ENCODE measurements around the gene TINCR. TPM values are rescaled to one million over a fixed set of nuclear protein-coding genes. Genes with fewer than 3 reads are reported as not detected.

The TINCR gene
- total RNA-seq, 4 donors from 2014 or later = not detected

GRCh38 chr19:5522106-5522505, 45.6 kb downstream of the TINCR start:
- Histone ChIP-seq H3K4me1 (no peaks in the 10 kb centered on the region), H3K27me3 (no peaks in the 10 kb centered on the region), H3K27ac (no peak overlapping the region), H3K9me3 (no peaks in the 10 kb centered on the region), H3K36me3 (no peaks in the 10 kb centered on the region), H3K4me3 (replicated peaks in 1 of 3) (no peak overlapping the region)
- 46 to 55% methylated on average over 10 to 11 of the region's 11 CpGs for WGBS, 2 donors
- intact Hi-C loops (cut with DNase I) = no loop called here
- DNase-seq = no peak
- TF ChIP-seq CTCF (IDR thresholded peaks at IDR 0.05) (no peak), POLR2A (IDR thresholded peaks at IDR 0.05) (no peak)

- no peak overlapping the region for H3K4me3 ChIP-seq (replicated peaks in 1 of 3)
- H3K36me3 ChIP-seq = no peaks in the 10 kb centered on the region
- no peaks in the 10 kb centered on the region for H3K4me1 ChIP-seq
- DNase-seq = no peak
- no peaks in the 10 kb centered on the region for H3K9me3 ChIP-seq
- H3K27me3 ChIP-seq = no peaks in the 10 kb centered on the region
- TF ChIP-seq CTCF (IDR thresholded peaks at IDR 0.05) = no peak
- no peak for TF ChIP-seq POLR2A (IDR thresholded peaks at IDR 0.05)
- intact Hi-C loops (cut with DNase I) = no loop called here
- 92 to 97% methylated on average over 4 of the region's 4 CpGs for WGBS, 2 donors
- H3K27ac ChIP-seq = no peak overlapping the region
Observed at GRCh38 chr19:5520501-5520900, 47.3 kb downstream of the TINCR start.

- H3K27me3 ChIP-seq = no peaks in the 10 kb centered on the region
- H3K4me3 ChIP-seq (replicated peaks in 1 of 3) = no peak overlapping the region
- no peak for TF ChIP-seq POLR2A (IDR thresholded peaks at IDR 0.05)
- no peak for TF ChIP-seq CTCF (IDR thresholded peaks at IDR 0.05)
- no peak for DNase-seq
- H3K4me1 ChIP-seq = no peaks in the 10 kb centered on the region
- intact Hi-C loops (cut with DNase I) = no loop called here
- no peaks in the 10 kb centered on the region for H3K36me3 ChIP-seq
- no peaks in the 10 kb centered on the region for H3K9me3 ChIP-seq
- 67 to 69% methylated on average over 4 of the region's 4 CpGs for WGBS, 2 donors
- H3K27ac ChIP-seq = no peak overlapping the region
Observed at GRCh38 chr19:5519076-5519475, 48.7 kb downstream of the TINCR start.

GRCh38 chr19:5515737-5516136, 52.0 kb downstream of the TINCR start:
- no peaks in the 10 kb centered on the region for H3K4me1 ChIP-seq
- no peaks in the 10 kb centered on the region for H3K9me3 ChIP-seq
- no peaks in the 10 kb centered on the region for H3K36me3 ChIP-seq
- H3K27ac ChIP-seq = no peak overlapping the region
- intact Hi-C loops (cut with DNase I) = no loop called here
- TF ChIP-seq POLR2A (IDR thresholded peaks at IDR 0.05) (no peak), CTCF (IDR thresholded peaks at IDR 0.05) (no peak)
- no peak for DNase-seq
- H3K4me3 ChIP-seq (replicated peaks in 1 of 3) = no peak overlapping the region
- H3K27me3 ChIP-seq = no peaks in the 10 kb centered on the region
- WGBS, 2 donors = 76 to 78% methylated on average over 5 of the region's 5 CpGs

- H3K4me1 ChIP-seq = no peaks in the 10 kb centered on the region
- H3K27me3 ChIP-seq = no peaks in the 10 kb centered on the region
- H3K4me3 ChIP-seq (replicated peaks in 1 of 3) = no peak overlapping the region
- H3K27ac ChIP-seq = no peak overlapping the region
- 53 to 62% methylated on average over 3 of the region's 3 CpGs for WGBS, 2 donors
- H3K9me3 ChIP-seq = no peaks in the 10 kb centered on the region
- intact Hi-C loops (cut with DNase I) = no loop called here
- H3K36me3 ChIP-seq = no peaks in the 10 kb centered on the region
- no peak for DNase-seq
- no peak for TF ChIP-seq POLR2A (IDR thresholded peaks at IDR 0.05)
- TF ChIP-seq CTCF (IDR thresholded peaks at IDR 0.05) = no peak
Observed at GRCh38 chr19:5514001-5514400, 53.8 kb downstream of the TINCR start.

Measured in thyroid gland (tissue), 4 donors.